GM18907 (cell line): ENCODE data around the gene IL1R2.
"Not testable (repeated sequence)": the region's sequence is repeated elsewhere in the genome, so short reads cannot be mapped to it uniquely, and the experiment has no call there.

ENCODE experiments used
- ATAC-seq: cut with Tn5 transposase; IDR thresholded peaks from one replicate; pipeline ENCODE4 v1.9.1; 2021; ENCODE audit warnings: mild to moderate bottlenecking, moderate library complexity; ENCODE audit not compliant: unreplicated experiment

Gene IL1R2

DNA sequence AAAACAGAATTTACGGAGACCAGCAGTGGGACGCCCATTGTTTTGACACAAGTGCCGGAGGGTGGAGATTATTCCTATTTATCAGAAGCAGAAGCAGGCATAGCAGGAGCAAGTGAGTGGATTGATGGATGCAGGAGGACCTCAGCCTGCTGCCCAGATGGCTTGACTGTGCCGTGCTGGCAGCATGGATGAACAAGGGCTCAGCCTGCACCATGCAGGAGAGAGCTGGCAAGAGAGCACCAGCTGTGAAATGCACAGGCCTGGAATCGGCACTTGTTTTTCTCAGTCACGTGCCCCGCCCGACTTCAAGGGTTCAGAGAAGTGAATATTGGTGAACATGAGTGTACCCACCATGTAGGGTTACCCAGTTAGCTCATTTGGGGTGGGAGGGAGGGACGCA, 4.0 kb downstream of the IL1R2 start:
- no peak for ATAC-seq

DNA sequence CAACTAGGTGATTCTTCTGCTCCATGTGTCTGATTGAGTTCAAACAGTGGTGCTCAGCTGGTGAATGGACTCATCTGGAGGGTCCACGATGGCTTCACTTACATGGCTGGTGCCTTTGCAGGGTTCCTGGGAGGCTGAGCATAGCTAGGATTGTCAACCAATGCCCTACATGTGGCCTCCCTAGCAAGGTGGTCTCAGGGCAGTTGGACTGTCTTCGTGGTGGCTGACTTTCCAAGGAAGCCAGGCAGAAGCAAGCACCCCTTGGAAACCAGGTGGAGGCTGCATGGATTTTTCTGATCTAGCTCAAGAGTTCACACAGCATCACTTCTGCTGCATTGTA, 6.8 kb downstream of the IL1R2 start:
- no peak for ATAC-seq

DNA sequence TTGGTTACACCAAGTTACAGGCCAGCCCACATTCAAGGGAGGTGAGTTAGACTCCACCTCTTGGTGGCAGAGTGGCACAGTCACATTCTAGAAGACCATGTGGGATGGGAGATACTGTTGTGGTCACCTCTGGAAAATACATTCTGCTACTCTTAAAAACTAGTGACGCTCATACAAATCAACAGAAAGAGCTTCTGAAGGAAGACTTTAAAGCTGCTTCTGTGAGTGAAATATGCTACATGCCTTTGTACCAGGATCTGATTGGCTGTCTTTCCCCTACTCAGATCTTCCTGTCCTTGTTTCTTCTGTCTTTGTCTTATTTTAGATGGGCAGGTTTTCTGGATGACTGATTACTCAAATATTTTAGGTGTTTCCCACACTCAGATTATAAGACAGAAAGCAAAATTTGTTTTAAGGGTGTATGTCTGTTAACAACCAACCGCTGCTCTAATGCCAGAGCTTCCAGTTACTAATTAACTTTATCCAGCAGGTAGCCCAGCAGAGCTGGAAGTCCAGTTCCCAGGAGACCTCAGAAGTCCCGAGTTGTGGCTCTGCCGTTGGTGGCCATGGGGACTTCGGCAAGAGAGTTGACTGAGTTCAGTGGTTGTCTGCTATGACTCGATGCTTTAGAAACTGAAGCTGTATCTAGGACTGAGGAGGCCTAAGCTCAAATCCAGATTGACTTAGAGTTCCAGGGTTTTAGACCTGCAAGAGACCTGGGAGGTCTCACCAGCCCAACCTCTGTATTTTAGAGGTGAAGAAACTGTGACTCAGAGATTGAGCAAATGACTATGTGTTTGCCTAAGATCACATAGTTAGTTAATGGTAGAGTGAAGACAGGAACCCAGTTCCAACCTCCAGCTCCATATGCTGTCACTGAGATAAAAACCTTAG, 7.4 kb downstream of the IL1R2 start:
- no peak for ATAC-seq

DNA sequence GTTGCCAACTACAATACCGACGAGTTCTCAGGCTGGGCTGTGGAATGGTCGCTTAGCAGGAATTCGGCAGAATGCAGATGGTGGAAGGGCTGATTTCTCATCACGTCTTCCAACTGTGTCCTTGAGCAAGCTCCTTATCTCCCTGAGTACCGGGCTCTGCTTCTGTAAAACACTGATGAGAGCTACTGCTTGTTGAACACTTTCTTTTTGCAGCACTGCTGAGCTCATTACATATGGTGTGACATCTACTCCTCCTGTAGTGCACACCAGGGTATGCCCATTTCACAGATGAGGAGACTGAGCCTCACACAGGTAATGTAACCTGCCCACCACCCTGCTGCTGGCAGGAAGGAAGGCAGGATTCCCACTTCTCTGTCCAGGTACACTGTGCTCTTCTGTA, 8.3 kb downstream of the IL1R2 start:
- ATAC-seq, result no peak

DNA sequence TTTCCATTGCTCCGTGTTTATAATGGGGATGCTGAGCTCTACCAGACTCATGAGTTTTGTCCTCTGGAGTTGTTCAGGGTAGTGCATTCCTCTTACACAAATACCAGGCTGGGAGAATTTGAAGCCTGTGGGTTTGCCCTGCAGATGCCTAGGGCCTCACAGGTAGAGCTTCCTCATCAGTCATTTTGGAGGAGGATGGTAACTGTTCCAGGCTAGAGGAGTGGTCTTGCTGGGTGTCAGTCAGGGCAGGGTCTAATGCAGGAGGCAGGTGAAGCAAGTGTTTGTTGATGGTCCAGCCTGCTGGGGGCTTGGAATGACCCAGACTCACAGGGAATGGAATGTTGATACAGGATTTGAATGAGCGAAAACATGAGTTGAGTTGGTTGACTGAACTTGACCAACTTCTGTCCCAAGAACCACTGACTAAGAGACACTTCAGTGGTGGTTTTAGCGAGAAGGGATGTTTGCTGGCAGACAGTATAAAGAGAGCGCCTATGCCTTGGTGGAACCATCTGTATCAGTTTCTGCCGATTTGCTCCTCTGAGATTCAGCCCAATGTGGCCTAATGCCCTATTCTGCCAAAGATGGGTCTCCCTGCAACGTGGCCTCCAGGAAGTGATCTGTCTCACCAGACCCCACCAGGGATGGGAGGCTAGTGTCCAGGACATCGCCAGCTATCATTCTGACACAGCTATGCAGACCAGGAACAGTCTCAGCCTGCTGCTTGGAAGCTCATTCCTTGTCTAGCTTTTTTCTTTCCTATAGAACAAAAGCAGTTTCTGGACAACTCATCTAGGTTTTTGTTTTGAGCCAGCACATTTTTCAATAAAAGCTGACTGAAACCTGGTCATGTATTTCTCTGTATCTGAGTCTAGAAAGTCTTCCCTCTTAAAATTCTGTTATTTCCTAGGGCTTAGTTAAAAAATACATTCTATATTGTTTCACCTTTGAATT, 9.3 kb downstream of the IL1R2 start:
- ATAC-seq, result no peak

DNA sequence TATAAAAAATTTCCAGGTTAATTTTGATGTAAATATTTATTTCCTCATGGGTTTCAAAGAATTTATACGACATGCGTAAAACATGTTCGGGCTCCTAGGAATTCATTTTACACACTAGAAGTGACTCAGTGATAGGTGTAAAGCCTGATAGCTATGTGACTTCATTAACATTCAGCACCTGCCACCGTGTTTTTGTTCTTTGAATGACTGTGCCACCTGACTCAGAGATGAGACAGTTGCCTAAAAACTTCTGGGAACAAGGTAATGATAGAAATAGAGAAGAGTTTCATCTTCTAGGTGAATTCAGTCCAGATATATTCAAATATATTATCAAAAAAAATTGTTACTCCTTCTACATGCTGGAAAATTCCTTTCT, 10.0 kb downstream of the IL1R2 start:
- no peak for ATAC-seq

DNA sequence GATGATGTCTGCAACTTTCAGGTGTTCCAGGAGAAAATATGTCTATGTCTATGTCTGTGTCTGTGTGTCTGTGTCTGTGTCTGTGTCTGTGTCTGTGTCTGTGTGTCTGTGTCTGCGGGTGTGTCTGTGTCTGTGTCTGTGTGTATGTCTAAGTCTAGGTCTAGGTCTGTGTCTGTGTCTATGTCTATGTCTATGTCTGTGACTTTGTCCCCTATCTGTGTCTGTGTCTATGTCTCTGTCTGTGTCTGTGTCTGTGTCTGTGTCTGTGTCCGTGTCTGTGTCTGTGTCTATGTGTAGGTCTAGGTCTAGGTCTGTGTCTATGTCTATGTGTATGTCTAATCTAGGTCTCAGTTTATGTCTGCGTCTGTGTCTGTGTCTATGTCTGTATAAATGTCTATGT, 10.5 kb downstream of the IL1R2 start:
- no peak for ATAC-seq

DNA sequence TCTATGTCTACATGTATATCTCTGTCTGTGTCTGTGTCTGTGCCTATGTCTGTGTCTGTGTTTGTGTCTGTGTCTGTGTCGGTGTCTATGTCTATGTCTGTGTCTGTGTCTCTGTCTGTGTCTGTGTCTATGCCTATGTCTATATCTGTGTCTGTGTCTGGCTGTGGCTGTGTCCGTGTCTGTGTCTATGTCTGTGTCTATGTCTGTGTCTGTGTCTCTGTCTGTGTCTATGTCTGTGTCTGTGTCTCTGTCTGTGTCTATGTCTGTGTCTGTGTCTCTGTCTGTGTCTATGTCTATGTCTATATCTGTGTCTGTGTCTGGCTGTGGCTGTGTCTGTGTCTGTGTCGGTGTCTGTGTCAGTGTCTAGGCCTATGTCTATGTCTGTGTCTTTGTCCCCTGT, 11.1 kb downstream of the IL1R2 start:
- not testable (repeated sequence) for ATAC-seq

DNA sequence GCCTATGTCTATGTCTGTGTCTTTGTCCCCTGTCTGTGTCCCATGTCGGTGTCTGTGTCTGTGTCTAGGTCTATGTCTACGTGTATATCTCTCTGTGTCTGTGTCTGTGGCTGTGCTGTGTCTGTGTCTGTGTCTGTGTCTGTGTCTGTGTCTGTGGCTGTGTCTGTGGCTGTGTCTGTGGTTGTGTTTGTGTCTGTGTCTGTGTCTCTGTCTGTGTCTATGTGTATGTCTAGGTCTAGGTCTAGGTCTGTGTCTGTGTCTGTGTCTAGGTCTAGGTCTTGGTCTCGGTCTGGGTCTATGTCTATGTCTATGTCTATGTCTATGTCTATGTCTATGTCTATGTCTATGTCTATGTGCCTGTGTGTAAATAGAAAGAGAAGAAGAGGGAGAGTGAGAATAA, 11.9 kb downstream of the IL1R2 start:
- no peak for ATAC-seq

DNA sequence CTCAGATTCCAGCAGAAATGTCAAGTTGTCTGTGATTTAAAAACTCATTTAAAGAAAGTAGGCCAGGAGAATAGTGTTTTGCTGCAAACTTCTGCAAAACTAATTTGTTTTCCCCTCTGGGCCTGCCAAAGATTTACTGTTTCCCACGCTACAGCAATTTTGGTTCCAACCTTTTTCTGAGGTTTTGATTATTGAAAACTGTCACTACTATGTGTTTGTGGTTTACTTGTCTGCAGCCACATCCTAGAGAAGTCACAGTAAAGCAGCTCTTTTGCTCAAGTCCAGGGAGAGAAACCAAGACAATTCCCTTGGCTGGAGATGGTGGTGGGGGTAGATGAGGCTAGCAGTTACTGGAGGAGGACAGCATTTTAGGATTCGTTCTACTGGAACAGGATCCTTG, 12.8 kb downstream of the IL1R2 start:
- ATAC-seq, result no peak

DNA sequence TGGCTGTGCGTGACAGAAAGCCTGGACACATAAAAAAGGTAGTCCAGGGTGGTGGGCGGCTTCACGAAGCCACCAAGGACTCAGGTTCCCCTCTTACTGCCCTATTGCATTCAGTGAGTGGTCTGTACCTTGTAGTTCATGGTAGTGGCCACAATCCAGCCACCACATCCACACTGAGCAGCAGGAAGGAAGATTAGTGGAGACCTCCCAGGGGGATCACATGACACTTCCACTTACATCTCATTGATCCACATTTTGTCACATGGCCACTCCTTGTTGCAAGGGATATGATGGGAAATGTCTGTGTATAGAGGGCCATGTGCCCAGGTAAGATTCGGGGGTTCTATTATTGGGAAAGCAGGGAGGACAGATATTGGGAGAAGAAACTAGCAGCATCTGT, 13.7 kb downstream of the IL1R2 start:
- ATAC-seq, result no peak

DNA sequence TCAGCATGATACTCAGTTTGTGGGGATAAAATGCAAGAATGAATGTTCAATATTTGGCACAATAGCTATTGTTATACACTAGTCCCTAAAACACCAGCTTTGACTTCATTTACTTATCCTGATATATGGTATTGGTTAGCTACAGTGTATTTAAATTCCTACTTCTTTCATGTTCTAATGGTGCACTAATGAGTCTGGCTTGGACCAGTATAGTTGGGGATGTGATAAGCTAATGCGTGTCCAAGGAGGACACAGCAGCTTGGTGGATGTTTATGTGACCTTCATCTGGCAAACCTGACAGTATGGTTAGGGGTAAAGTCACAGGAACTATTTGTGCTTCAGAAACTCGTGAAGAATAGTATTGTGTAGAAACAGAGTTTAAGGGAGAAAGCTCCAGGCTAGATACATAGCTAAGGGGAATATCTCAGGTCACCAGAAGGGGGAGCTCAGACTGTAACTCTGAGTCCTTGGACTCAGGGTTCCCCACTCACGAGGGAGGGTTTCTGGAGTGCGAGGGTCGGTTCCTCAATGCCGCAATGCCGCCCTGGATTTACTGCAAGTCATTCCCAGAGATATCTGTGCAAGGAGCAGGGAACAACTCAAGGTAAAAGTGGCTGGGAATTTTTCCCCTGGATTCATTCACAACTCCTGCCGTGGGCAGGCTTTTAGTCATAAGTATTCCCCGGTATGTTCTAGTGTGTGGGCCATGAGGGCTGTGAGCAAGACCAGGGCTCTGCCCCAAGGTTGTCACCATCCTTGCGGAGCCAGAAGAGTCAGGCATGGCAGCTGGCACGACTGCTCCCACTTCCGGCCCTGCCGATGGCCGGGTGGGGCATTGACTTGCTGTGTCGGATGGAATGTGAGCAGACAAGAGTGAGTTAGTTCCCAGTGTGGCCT, 14.5 kb downstream of the IL1R2 start:
- peak; percentile 72 for ATAC-seq

DNA sequence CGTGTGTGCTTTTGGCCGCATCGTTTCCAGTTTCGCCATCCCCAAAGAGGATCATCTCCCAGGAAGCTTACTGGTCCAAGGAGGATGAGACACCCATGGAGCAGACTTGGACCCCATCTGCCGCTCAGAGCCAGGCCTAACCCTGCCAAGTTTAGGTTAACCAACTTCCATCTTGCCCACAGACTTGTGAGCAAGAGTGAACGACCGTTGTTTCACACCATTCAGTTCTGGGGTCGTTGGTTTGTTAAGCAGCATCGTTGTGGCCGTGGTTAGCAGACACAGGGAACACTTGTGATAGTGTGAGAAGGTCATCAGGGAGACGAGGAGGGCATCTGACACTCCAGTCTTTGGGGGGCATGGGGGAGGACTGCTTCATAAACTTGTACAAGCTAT, 15.1 kb downstream of the IL1R2 start:
- no peak for ATAC-seq

DNA sequence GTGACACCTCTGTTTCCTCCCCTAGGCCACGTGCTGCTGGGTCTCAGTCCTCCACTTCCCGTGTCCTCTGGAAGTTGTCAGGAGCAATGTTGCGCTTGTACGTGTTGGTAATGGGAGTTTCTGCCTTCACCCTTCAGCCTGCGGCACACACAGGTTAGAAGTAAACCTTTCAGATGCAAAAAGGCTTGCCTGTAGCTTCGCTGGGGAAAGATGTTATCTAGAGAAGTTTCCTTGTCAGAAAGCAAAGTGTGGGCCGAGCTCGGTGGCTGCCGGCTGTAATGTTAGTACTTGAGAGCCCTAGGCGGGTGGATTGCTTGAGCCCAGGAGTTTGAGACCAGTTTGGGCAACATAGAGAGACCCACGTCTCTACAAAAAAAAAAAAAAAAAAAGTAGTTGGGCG, 16.7 kb downstream of the IL1R2 start:
- no peak for ATAC-seq

DNA sequence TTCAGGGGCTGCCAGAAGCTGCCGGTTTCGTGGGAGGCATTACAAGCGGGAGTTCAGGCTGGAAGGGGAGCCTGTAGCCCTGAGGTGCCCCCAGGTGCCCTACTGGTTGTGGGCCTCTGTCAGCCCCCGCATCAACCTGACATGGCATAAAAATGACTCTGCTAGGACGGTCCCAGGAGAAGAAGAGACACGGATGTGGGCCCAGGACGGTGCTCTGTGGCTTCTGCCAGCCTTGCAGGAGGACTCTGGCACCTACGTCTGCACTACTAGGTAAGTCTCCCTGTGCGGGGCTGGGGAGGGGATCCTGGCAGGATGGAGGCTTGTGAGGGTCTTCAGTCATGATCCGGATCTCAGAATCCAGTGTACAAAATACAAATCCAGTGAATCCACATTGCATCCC, 17.8 kb downstream of the IL1R2 start:
- no peak for ATAC-seq

DNA sequence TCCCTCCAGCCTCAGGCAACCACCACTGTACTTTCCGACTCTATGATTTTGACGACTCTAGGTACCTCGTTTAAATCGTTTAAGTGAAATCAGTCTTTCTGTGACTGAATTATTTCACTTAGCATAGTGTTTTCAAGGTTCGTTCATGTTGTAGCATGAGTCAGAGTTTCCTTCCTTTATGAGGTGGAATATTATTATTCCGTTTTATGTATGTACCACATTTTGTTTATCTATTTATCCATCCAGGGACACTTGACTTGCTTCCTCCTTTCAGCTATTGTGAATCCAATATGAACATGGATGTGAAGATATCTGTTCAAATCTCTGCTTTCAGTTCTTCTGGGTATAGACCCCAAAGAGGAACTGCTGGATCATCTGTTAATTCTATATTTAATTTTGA, 19.1 kb downstream of the IL1R2 start:
- no peak for ATAC-seq

DNA sequence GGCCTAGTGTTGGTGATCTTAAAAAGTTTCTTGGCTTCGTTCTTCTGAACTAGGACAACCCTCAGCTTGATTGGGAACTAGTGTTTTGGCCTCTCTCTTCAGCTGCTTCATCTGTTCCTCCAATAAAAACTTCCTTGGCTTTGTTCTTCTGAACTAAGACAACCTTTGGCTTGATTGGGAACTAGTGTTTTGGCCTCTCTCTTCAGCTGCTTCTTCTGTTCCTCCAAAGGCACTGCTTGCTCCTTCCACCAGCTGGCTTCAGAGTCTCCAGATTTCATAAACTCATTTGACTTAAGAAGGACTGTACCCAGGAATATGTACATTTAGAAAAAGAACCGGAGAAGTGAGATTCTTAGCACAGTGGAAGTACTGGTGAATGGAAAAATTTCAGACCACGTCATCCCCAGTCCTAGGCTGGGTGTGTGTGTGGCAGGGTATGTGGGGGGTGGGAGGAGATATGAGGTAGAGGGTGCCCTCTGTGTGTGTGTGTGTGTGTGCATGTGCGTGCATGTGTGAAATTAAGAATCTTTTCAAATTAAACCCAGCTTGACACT, 20.4 kb downstream of the IL1R2 start:
- ATAC-seq, result no peak

DNA sequence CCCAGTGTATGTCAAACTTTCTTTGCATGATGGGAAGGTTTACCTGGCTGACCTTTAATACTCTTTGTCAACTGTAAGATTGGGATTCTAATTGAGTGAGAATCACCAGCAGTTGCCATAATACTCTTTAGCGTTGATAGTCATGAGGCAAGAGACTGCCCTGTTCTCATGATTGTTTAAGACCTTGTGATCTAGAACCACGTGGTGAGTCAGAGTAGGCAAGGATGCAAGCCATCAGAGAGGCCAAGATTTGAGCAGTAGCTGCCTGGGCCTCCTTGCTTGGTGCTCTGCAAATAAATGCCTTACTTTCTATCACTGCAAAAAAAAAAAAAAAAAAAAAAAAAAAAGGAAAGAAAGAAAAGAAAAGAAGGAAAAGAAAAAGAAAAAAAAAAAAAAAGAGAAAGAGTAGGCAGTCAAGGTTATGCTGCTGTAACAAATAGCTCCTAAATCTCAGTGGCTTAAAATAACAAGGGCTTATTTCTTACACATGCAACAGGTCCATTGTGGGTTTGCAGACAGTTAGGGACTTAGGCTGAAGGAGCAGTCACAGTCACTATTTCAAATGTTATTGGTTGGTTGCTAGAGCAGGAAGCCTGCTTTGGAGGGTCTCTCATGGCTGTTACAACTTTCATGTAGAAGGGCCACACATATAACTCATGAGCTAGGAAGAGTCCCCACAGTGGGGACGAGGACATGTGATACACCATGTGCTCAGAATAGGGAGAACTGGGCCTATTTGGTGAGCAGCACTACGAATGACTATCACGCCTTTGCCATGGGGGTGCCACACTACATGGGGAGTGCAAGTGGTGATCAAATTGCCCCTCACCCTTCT, 21.7 kb downstream of the IL1R2 start:
- no peak for ATAC-seq

DNA sequence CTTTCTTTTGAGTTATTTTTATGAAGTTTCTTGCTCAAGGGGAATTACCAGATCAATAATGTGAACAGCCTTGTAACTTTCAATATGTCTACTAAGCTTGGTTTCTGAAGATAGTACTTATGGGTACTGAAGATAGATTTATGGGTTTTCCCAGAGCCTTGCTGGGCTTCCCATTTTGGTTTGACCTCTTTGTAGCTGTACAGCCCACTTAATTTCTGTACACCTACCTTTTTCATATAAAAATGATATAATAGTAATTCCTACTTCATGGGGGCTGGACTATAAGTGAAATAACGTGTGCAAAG, 22.2 kb downstream of the IL1R2 start:
- ATAC-seq, result no peak

DNA sequence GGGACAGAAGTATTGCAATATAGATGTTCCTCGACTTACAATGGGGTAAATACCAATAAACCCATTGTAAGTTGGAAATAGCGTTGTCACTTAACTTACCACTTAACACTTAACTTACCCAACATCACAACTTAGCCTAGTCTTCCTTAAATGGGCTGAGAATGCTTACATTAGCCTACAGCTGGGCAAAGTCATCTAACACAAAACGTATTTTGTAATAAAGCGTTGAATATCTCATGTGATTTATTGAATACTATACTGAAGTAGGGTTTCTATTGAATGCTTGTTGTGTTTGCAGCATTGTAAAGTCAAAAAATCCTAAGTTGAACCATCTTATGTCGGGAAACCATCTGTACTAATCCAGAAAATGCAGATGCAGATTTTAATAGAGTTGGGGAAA, 23.6 kb downstream of the IL1R2 start:
- ATAC-seq, result no peak
